GM06990 (cell line): ENCODE results near the gene VCX3A.
"Not testable (repeated sequence)": the region's sequence is repeated elsewhere in the genome, so short reads cannot be mapped to it uniquely, and the experiment has no call there.

Source experiments
- DNase-seq: peaks from one replicate; pipeline ENCODE4 v3.0.0-alpha.2; 2011; ENCODE audit not compliant: insufficient read length; ENCODE audit errors: extremely low read depth
- H3K27me3 ChIP-seq: replicated peaks from 2 replicates; pipeline ENCODE4 v1.6.0; 2011; ENCODE audit warnings: low read length; ENCODE audit not compliant: control insufficient read depth, insufficient read depth
- H3K36me3 ChIP-seq: 2 replicates; pipeline ENCODE4 v1.5.1; 2011; ENCODE audit warnings: low read length; ENCODE audit not compliant: control insufficient read depth, insufficient read depth
- H3K4me3 ChIP-seq: replicated peaks from 2 replicates; pipeline ENCODE4 v1.5.1; 2011; ENCODE audit warnings: low read depth, mild to moderate bottlenecking, control low read depth, low read length
- CTCF ChIP-seq: IDR thresholded peaks from 2 replicates; pipeline ENCODE4 v1.5.1; 2011; ENCODE audit warnings: low read length, control low read depth, mild to moderate bottlenecking, inconsistent platforms; ENCODE audit not compliant: insufficient read depth, poor library complexity, severe bottlenecking

The VCX3A gene

GRCh38 chrX:6535018-6535417 lies at the start of gene VCX3A:
VCX3A (minus strand) TSS chrX:6535118; CDS start chrX:6534497, 621 bp downstream.
- not testable (repeated sequence) for H3K36me3 ChIP-seq, H3K27me3 ChIP-seq, H3K4me3 ChIP-seq, DNase-seq

GRCh38 chrX:6574762-6575161 lies 39.8 kb upstream of the VCX3A start:
- peak; percentile 45 for TF ChIP-seq CTCF
- H3K27me3 ChIP-seq: no peaks in the 10 kb centered on the region

GRCh38 chrX:6568031-6568430 lies 33.1 kb upstream of the VCX3A start:
- TF ChIP-seq CTCF: no peak
- no peaks in the 10 kb centered on the region for H3K27me3 ChIP-seq
- no peaks in the 10 kb centered on the region for H3K36me3 ChIP-seq
- no peak overlapping the region for H3K4me3 ChIP-seq
- no peak for DNase-seq

More at GRCh38 chrX:6574762-6575161, 39.8 kb upstream of the VCX3A start:
- H3K36me3 ChIP-seq: no peaks in the 10 kb centered on the region
- no peak for DNase-seq
- H3K4me3 ChIP-seq: no peak overlapping the region

GRCh38 chrX:6558979-6559378 lies 24.1 kb upstream of the VCX3A start:
- no peak for TF ChIP-seq CTCF
- Histone ChIP-seq H3K27me3 (no peaks in the 10 kb centered on the region), H3K36me3 (no peaks in the 10 kb centered on the region), H3K4me3 (no peak overlapping the region)
- DNase-seq: no peak

- no peak overlapping the region for H3K4me3 ChIP-seq
- no peak for DNase-seq
- TF ChIP-seq CTCF: no peak
- H3K27me3 ChIP-seq: no peaks in the 10 kb centered on the region
- H3K36me3 ChIP-seq: no peaks in the 10 kb centered on the region
Observed at GRCh38 chrX:6557690-6558089, 22.8 kb upstream of the VCX3A start.

- Histone ChIP-seq H3K36me3 (no peaks in the 10 kb centered on the region), H3K4me3 (no peak overlapping the region), H3K27me3 (no peaks in the 10 kb centered on the region)
- TF ChIP-seq CTCF: no peak
- DNase-seq: no peak
Observed at GRCh38 chrX:6550999-6551398, 16.1 kb upstream of the VCX3A start.
